GM11168 (cell line): ENCODE measurements around the gene TNS1.

Source experiments
- in situ Hi-C: fragments of 300-500 bp; cut with MboI; formaldehyde crosslinking; loops from one replicate; pipeline ENCODE4 v1.12.0; 2022; ENCODE audit warnings: low sequenced_read_pairs; ENCODE audit not compliant: unreplicated experiment

TNS1 gene

GRCh38 chr2:217919781-217920351, 82.9 kb downstream of the TNS1 start:
- in situ Hi-C loops = no loop called here

GRCh38 chr2:217919204-217919603, 83.6 kb downstream of the TNS1 start:
- in situ Hi-C loops = no loop called here

- in situ Hi-C loops = no loop called here
Observed at GRCh38 chr2:217918308-217919024, 84.3 kb downstream of the TNS1 start.

GRCh38 chr2:217916504-217917254, 86.1 kb downstream of the TNS1 start:
- in situ Hi-C loops = no loop called here

- in situ Hi-C loops = no loop called here
Observed at GRCh38 chr2:217915706-217916105, 87.1 kb downstream of the TNS1 start.

- in situ Hi-C loops = no loop called here
Observed at GRCh38 chr2:217914878-217915277, 87.9 kb downstream of the TNS1 start.

GRCh38 chr2:217914078-217914477, 88.7 kb downstream of the TNS1 start:
- in situ Hi-C loops = no loop called here

- in situ Hi-C loops = no loop called here
Observed at GRCh38 chr2:217913436-217913835, 89.4 kb downstream of the TNS1 start.

GRCh38 chr2:217912098-217913024, 90.4 kb downstream of the TNS1 start:
- in situ Hi-C loops = no loop called here

- in situ Hi-C loops = no loop called here
Observed at GRCh38 chr2:217911283-217912097, 91.3 kb downstream of the TNS1 start.

- in situ Hi-C loops = no loop called here
Observed at GRCh38 chr2:217910875-217911212, 92.0 kb downstream of the TNS1 start.

GRCh38 chr2:217909156-217909820, 93.5 kb downstream of the TNS1 start:
- in situ Hi-C loops = no loop called here

GRCh38 chr2:217908544-217908943, 94.3 kb downstream of the TNS1 start:
- in situ Hi-C loops = no loop called here

- in situ Hi-C loops = no loop called here
Observed at GRCh38 chr2:217907266-217907665, 95.5 kb downstream of the TNS1 start.

- in situ Hi-C loops = no loop called here
Observed at GRCh38 chr2:217906798-217907197, 96.0 kb downstream of the TNS1 start.

GRCh38 chr2:217905896-217906295, 96.9 kb downstream of the TNS1 start:
- in situ Hi-C loops = no loop called here

GRCh38 chr2:217905395-217905794, 97.4 kb downstream of the TNS1 start:
- in situ Hi-C loops = no loop called here

GRCh38 chr2:217904614-217904965, 98.2 kb downstream of the TNS1 start:
- in situ Hi-C loops = loop anchor here (5.0 kb wide), 1 partner anchor 112 kb away; no protein-coding TSS in a partner anchor
